Thymus (tissue), 11 donors: Measurements from ENCODE around the gene JDP2. TPM values are rescaled to one million over a fixed set of nuclear protein-coding genes. Genes with fewer than 3 reads are reported as not detected.

ENCODE experiments used
- DNase-seq, 9 donors: peaks; one replicate each; pipeline ENCODE4 v3.0.0-alpha.2; 2013; ENCODE audit warnings: low spot score in 9 of 9, low read depth in 6 of 9, missing footprints in 1 of 9
- H3K27ac ChIP-seq, 2 donors: one replicate each; pipeline ENCODE4 v1.5.1; 2013; ENCODE audit warnings: control low read depth in 1 of 2, low read depth in 1 of 2, low read length in 1 of 2, mild to moderate bottlenecking in 1 of 2, moderate library complexity in 1 of 2
- H3K27me3 ChIP-seq, 2 donors: one replicate each; pipeline ENCODE4 v1.5.1; 2013; ENCODE audit warnings: low read length in 1 of 2; ENCODE audit not compliant: control insufficient read depth in 2 of 2, insufficient read depth in 1 of 2
- H3K36me3 ChIP-seq, 2 donors: one replicate each; pipeline ENCODE4 v1.5.1; 2013; ENCODE audit warnings: low read length in 1 of 2, mild to moderate bottlenecking in 1 of 2, moderate library complexity in 1 of 2; ENCODE audit not compliant: control insufficient read depth in 2 of 2, insufficient read depth in 2 of 2
- H3K4me1 ChIP-seq, 2 donors: one replicate each; pipeline ENCODE4 v1.5.1; 2013; ENCODE audit warnings: low read length in 2 of 2; ENCODE audit not compliant: control insufficient read depth in 2 of 2, insufficient read depth in 2 of 2
- H3K4me3 ChIP-seq, 2 donors: one replicate each; pipeline ENCODE4 v1.5.1; 2013; ENCODE audit warnings: low read length in 2 of 2, control low read depth in 1 of 2, mild to moderate bottlenecking in 1 of 2
- H3K9me3 ChIP-seq, 2 donors: one replicate each; pipeline ENCODE4 v1.5.1; 2013; ENCODE audit warnings: low read length in 1 of 2, mild to moderate bottlenecking in 1 of 2; ENCODE audit not compliant: control insufficient read depth in 2 of 2, insufficient read depth in 1 of 2
- WGBS: extraction: QIAGEN DNeasy Blood & Tissue Kit; methylation state at CpG from one replicate; pipeline ENCODE4 v1.1.7; 2013; 5-methylcytosine and 5-hydroxymethylcytosine counted together
- polyA plus RNA-seq: library from polyadenylated mRNA; stranded (reverse); fragments of 200-250 nt; gene quantifications from one replicate; pipeline ENCODE4 v1.2.3, GENCODE V29; 2013
- total RNA-seq: library from RNA; stranded (reverse); fragments of 120-200 nt; gene quantifications from one replicate; pipeline ENCODE4 v1.2.4, GENCODE V29; 2013
- donor health status: healthy.

The JDP2 gene
- total and polyA plus RNA-seq, 2 donors, result 4.3 to 13.4 TPM

GRCh38 chr14:75430976-75431375, 3.2 kb downstream of the JDP2 start:
- Histone ChIP-seq H3K9me3 (no peaks in the 10 kb centered on the region), H3K27me3 (peaks cover 0 to 39% of the 10 kb centered on the region in 2 donors), H3K36me3 (no peaks in the 10 kb centered on the region), H3K4me1 (peaks cover 4 to 46% of the 10 kb centered on the region in 2 donors), H3K27ac (no peak overlapping the region), H3K4me3 (no peak overlapping the region)
- WGBS, result 93% methylated on average over 6 of the region's 6 CpGs
- DNase-seq, result no peak

GRCh38 chr14:75431827-75432226, 4.0 kb downstream of the JDP2 start:
- H3K27me3 ChIP-seq, result peaks cover 0 to 31% of the 10 kb centered on the region in 2 donors
- no peaks in the 10 kb centered on the region for H3K36me3 ChIP-seq
- H3K27ac ChIP-seq, result no peak overlapping the region
- 97% methylated on average over 4 of the region's 4 CpGs for WGBS
- DNase-seq, result no peak
- no peaks in the 10 kb centered on the region for H3K9me3 ChIP-seq
- no peak overlapping the region for H3K4me3 ChIP-seq
- H3K4me1 ChIP-seq, result peaks cover 4 to 48% of the 10 kb centered on the region in 2 donors

- Histone ChIP-seq H3K9me3 (no peaks in the 10 kb centered on the region), H3K4me1 (peaks cover 6 to 48% of the 10 kb centered on the region in 2 donors), H3K36me3 (no peaks in the 10 kb centered on the region), H3K4me3 (no peak overlapping the region), H3K27ac (no peak overlapping the region), H3K27me3 (peaks cover 0 to 25% of the 10 kb centered on the region in 2 donors)
- no peak for DNase-seq
- 97% methylated on average over 8 of the region's 8 CpGs for WGBS
These were observed 4.6 kb downstream of the JDP2 start for GRCh38 chr14:75432411-75432810.

GRCh38 chr14:75433631-75434071, 5.8 kb downstream of the JDP2 start:
- Histone ChIP-seq H3K4me3 (no peak overlapping the region), H3K4me1 (peaks cover 8 to 49% of the 10 kb centered on the region in 2 donors), H3K36me3 (no peaks in the 10 kb centered on the region), H3K27ac (no peak overlapping the region), H3K27me3 (peaks cover 0 to 16% of the 10 kb centered on the region in 2 donors), H3K9me3 (no peaks in the 10 kb centered on the region)
- 98% methylated on average over 6 of the region's 6 CpGs for WGBS
- no peak for DNase-seq

- Histone ChIP-seq H3K36me3 (no peaks in the 10 kb centered on the region), H3K27ac (no peak overlapping the region), H3K4me3 (no peak overlapping the region), H3K9me3 (no peaks in the 10 kb centered on the region), H3K27me3 (peaks cover 0 to 9% of the 10 kb centered on the region in 2 donors), H3K4me1 (peaks cover 8 to 46% of the 10 kb centered on the region in 2 donors)
- 76% methylated on average over 6 of the region's 6 CpGs for WGBS
- no peak for DNase-seq
These were observed 6.5 kb downstream of the JDP2 start for GRCh38 chr14:75434138-75434889.

- no peak for DNase-seq
- WGBS, result 98% methylated on average over 9 of the region's 9 CpGs
- H3K4me3 ChIP-seq, result no peak overlapping the region
- no peaks in the 10 kb centered on the region for H3K36me3 ChIP-seq
- H3K9me3 ChIP-seq, result no peaks in the 10 kb centered on the region
- H3K4me1 ChIP-seq, result peaks cover 8 to 43% of the 10 kb centered on the region in 2 donors
- H3K27ac ChIP-seq, result no peak overlapping the region
- H3K27me3 ChIP-seq, result peaks cover 0 to 4% of the 10 kb centered on the region in 2 donors
These were observed 7.0 kb downstream of the JDP2 start for GRCh38 chr14:75434890-75435248.

GRCh38 chr14:75435473-75435872, 7.7 kb downstream of the JDP2 start:
- Histone ChIP-seq H3K4me1 (peaks cover 8 to 40% of the 10 kb centered on the region in 2 donors), H3K9me3 (no peaks in the 10 kb centered on the region), H3K27me3 (no peaks in the 10 kb centered on the region), H3K4me3 (no peak overlapping the region), H3K27ac (no peak overlapping the region), H3K36me3 (no peaks in the 10 kb centered on the region)
- peak in 1 of 9 donors; percentile 56 for DNase-seq
- 76% methylated on average over 6 of the region's 6 CpGs for WGBS

- peaks cover 8 to 34% of the 10 kb centered on the region in 2 donors for H3K4me1 ChIP-seq
- no peaks in the 10 kb centered on the region for H3K9me3 ChIP-seq
- no peak overlapping the region for H3K4me3 ChIP-seq
- peak in 2 of 9 donors; percentile 39 to 61 for DNase-seq
- H3K27ac ChIP-seq, result no peak overlapping the region
- H3K36me3 ChIP-seq, result no peaks in the 10 kb centered on the region
- H3K27me3 ChIP-seq, result no peaks in the 10 kb centered on the region
- 83% methylated on average over 14 of the region's 14 CpGs for WGBS
These were observed 9.7 kb downstream of the JDP2 start for GRCh38 chr14:75437201-75438143.
